DND-41 (cell line): Measurements from ENCODE around the gene SYCE3.

ENCODE experiments used
- ATAC-seq: fragments of 200-7000 bp; cut with Tn5 transposase; 3 replicates; pipeline ENCODE4 v1.9.1; 2021; ENCODE audit warnings: low read depth; ENCODE audit not compliant: insufficient read depth
- DNase-seq: peaks from one replicate; pipeline ENCODE4 v3.0.0-alpha.2; 2020
- H2AFZ ChIP-seq: 2 replicates; pipeline ENCODE4 v1.6.0; 2012; ENCODE audit warnings: low read depth, low read length
- H3K27ac ChIP-seq: 2 replicates; pipeline ENCODE4 v1.5.1; 2012; ENCODE audit warnings: low read length, inconsistent platforms
- H3K27me3 ChIP-seq: fragments of 200-600 bp; sonication (generic); 2 replicates; pipeline ENCODE4 v1.6.0; 2012; ENCODE audit warnings: low read length, mild to moderate bottlenecking, inconsistent platforms; ENCODE audit not compliant: insufficient read depth, poor library complexity
- H3K36me3 ChIP-seq: 2 replicates; pipeline ENCODE4 v1.5.1; 2012; ENCODE audit warnings: low read length, inconsistent platforms; ENCODE audit not compliant: insufficient read depth
- H3K4me1 ChIP-seq: 2 replicates; pipeline ENCODE4 v1.5.1; 2012; ENCODE audit warnings: mild to moderate bottlenecking, low read length; ENCODE audit not compliant: insufficient read depth
- H3K4me2 ChIP-seq: 2 replicates; pipeline ENCODE4 v1.6.0; 2012; ENCODE audit warnings: mild to moderate bottlenecking, moderate library complexity, low read length, inconsistent platforms; ENCODE audit not compliant: insufficient read depth
- H3K4me3 ChIP-seq, 2 experiments: fragments of 200-600 bp in 1 of 2; shearing (Covaris generic) in 1 of 2; 2 replicates each; pipeline ENCODE4 v1.5.1; 2012 to 2016; ENCODE audit warnings: inconsistent platforms in 2 of 2, low read length in 2 of 2, mild to moderate bottlenecking in 2 of 2, low read depth in 1 of 2, moderate library complexity in 1 of 2
- H3K79me2 ChIP-seq: 2 replicates; pipeline ENCODE4 v1.6.0; 2012; ENCODE audit warnings: low read length, inconsistent platforms; ENCODE audit not compliant: insufficient read depth
- H3K9ac ChIP-seq: 2 replicates; pipeline ENCODE4 v1.6.0; 2012; ENCODE audit warnings: low read depth, mild to moderate bottlenecking, inconsistent platforms, low read length, moderate library complexity
- H3K9me3 ChIP-seq: 2 replicates; pipeline ENCODE4 v1.5.1; 2012; ENCODE audit warnings: low read length, moderate library complexity, mild to moderate bottlenecking, inconsistent platforms; ENCODE audit not compliant: insufficient read depth, severe bottlenecking
- H4K20me1 ChIP-seq: 2 replicates; pipeline ENCODE4 v1.6.0; 2012; ENCODE audit warnings: low read length; ENCODE audit not compliant: insufficient read depth
- EZH2 ChIP-seq: IDR thresholded peaks from 3 replicates; pipeline ENCODE4 v1.6.1; 2012; ENCODE audit warnings: borderline replicate concordance, low read depth, mild to moderate bottlenecking, moderate library complexity, low read length, inconsistent platforms; ENCODE audit not compliant: severe bottlenecking
- TF ChIP-seq, protein P1 (sequence below): IDR thresholded peaks from 2 replicates; pipeline ENCODE4 v1.5.1; 2012; ENCODE audit warnings: borderline replicate concordance, low read length, moderate library complexity, mild to moderate bottlenecking; ENCODE audit not compliant: poor library complexity, severe bottlenecking; ENCODE audit errors: extremely low read depth

The SYCE3 gene

DNA sequence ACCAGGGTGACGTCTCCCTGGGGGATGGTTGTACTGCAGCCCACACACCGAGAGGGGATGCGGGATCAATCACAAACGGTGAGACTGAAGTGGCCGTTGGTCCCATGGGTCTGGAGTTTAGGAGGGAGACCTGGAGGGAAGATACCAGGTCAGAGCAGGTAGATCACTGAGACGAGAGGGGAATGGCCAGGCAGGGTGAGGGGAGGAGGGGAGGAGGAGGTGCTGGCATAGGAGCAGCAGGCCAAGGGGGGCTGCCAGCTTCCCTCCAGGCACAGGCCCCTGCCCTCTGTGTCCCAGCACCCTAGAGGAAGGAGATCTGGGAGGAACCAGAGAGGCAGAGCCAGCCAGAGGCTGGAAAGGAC, 44.9 kb upstream of the SYCE3 start:
- no peak for ATAC-seq
- no peak for TF ChIP-seq EZH2
- TF ChIP-seq, protein P1, sequence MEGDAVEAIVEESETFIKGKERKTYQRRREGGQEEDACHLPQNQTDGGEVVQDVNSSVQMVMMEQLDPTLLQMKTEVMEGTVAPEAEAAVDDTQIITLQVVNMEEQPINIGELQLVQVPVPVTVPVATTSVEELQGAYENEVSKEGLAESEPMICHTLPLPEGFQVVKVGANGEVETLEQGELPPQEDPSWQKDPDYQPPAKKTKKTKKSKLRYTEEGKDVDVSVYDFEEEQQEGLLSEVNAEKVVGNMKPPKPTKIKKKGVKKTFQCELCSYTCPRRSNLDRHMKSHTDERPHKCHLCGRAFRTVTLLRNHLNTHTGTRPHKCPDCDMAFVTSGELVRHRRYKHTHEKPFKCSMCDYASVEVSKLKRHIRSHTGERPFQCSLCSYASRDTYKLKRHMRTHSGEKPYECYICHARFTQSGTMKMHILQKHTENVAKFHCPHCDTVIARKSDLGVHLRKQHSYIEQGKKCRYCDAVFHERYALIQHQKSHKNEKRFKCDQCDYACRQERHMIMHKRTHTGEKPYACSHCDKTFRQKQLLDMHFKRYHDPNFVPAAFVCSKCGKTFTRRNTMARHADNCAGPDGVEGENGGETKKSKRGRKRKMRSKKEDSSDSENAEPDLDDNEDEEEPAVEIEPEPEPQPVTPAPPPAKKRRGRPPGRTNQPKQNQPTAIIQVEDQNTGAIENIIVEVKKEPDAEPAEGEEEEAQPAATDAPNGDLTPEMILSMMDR: no peak

DNA sequence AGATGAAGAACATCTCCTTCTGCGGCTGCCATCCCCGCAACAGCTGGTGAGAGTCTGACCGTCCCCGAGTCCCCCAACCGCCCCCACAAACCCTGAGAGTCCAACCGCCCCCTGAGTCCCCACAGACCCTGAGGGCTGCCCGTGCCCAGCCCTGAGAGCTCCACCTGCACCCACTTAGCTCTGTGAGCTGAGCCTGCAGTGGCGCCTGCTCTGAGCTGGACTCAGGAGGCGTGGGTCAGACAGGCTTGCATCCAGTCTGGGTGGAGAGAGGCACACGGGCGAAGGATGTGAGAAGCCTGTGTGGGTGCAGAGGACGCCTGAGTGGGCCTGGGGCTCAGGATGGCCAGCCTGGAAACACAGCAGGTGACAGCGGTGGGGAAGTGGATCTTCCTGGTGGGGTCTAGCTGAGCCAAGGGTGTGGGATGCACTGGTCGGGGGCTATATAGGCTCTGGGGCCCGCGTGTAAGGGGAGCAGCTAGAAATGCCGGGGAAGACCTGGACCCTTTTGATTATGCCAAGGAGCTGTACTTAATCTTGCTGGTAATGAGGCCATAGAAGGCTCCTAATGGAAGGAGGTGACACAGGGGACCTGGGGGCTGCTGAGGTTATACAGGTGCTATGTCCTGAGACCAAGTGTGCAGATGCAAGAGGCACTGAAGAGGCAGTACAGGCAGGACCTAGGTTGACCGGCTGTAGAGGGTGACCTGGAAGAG, 44.4 kb upstream of the SYCE3 start:
- no peak overlapping the region for H3K4me3 ChIP-seq
- H3K36me3 ChIP-seq: no peaks in the 10 kb centered on the region
- H3K27me3 ChIP-seq: no peaks in the 10 kb centered on the region
- H3K9me3 ChIP-seq: no peaks in the 10 kb centered on the region
- H4K20me1 ChIP-seq: no peaks in the 10 kb centered on the region; the same call in 1 of the 2 replicates
- DNase-seq (no peak), ATAC-seq (no peak)
- no peaks in the 10 kb centered on the region for H3K4me1 ChIP-seq
- no peak overlapping the region for H2AFZ ChIP-seq
- TF ChIP-seq EZH2: no peak
- TF ChIP-seq, protein P1: no peak
- no peaks in the 10 kb centered on the region for H3K79me2 ChIP-seq
- no peak overlapping the region for H3K27ac ChIP-seq
- H3K9ac ChIP-seq: no peak overlapping the region
- no peak overlapping the region for H3K4me2 ChIP-seq

More for the DNA sequence above, 44.9 kb upstream of the SYCE3 start:
- H3K79me2 ChIP-seq: no peaks in the 10 kb centered on the region
- H3K4me1 ChIP-seq: no peaks in the 10 kb centered on the region
- no peak overlapping the region for H3K9ac ChIP-seq
- H3K9me3 ChIP-seq: no peaks in the 10 kb centered on the region
- H3K4me3 ChIP-seq: no peak overlapping the region
- DNase-seq: no peak
- no peaks in the 10 kb centered on the region for H3K36me3 ChIP-seq
- H2AFZ ChIP-seq: no peak overlapping the region
- H3K27ac ChIP-seq: no peak overlapping the region
- no peaks in the 10 kb centered on the region for H4K20me1 ChIP-seq
- no peak overlapping the region for H3K4me2 ChIP-seq
- H3K27me3 ChIP-seq: no peaks in the 10 kb centered on the region

DNA sequence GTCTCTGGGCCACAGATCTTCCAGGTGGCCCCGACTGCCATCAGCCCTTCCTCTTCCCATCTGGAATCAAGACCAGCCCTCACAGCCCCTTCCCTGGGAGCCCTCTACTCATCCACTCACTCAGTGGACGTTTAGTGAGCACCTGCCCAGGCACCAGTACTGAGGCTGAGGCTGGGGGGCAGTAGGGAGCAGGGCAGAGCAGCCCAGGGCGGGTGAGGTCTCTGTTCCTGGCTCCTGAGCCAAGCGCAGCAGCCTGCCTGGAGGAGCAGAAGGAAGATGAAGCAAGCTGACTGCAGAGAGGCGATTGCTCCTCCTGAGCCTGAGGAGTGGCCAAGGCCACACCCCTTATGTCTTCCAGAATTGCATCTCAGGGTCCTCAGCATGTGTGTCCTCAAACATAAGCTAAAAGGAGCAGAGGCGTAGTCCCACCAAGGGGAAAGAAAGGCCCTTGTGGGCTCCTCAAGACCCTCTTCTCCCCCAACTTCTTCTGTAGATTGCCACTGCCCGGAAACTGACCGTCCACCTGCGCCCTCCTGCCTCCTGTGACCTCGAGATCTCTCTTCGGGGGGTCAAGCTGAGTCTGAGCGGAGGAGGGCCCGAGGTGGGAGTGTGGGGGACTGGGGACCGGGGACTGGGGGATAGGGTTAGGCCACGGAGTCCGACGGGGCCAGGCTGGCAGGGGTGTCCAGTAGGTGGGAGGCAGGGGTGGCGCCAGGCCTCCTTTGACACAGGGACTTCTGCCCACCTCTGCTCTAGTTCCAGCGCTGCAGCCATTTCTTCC, 43.6 kb upstream of the SYCE3 start:
- H4K20me1 ChIP-seq: no peaks in the 10 kb centered on the region; the same call in 1 of the 2 replicates
- DNase-seq: no peak
- H3K27me3 ChIP-seq: no peaks in the 10 kb centered on the region
- H3K9ac ChIP-seq: no peak overlapping the region
- no peaks in the 10 kb centered on the region for H3K79me2 ChIP-seq
- H3K36me3 ChIP-seq: no peaks in the 10 kb centered on the region
- no peaks in the 10 kb centered on the region for H3K4me1 ChIP-seq
- H3K9me3 ChIP-seq: no peaks in the 10 kb centered on the region
- H3K4me2 ChIP-seq: no peak overlapping the region
- H3K27ac ChIP-seq: no peak overlapping the region
- ATAC-seq: peak; percentile 45; the same call in 1 of the 3 replicates
- H3K4me3 ChIP-seq: no peak overlapping the region
- TF ChIP-seq, protein P1: peak; percentile 35
- no peak for TF ChIP-seq EZH2
- H2AFZ ChIP-seq: no peak overlapping the region
